ENCODE results near the gene QRICH1. TPM values are rescaled to one million over a fixed set of nuclear protein-coding genes. Genes with fewer than 3 reads are reported as not detected.

The QRICH1 gene
- total RNA-seq, 2 experiments from 2014 or later, result 111 to 132 TPM

- no peak for TF ChIP-seq CTCF (conservative IDR thresholded peaks at IDR 0.05; ENCODE audit: low read length)
- no peak for TF ChIP-seq EZH2phosphoT487 (IDR thresholded peaks at IDR 0.05; ENCODE audit: borderline replicate concordance, low read depth, low read length)
- intact Hi-C loops (cut with micrococcal nuclease; ENCODE audit: unreplicated experiment), result no loop called here
- BruUV-seq (replicated peaks), result no TSS peak
Measured at GRCh38 chr3:49133226-49133951, 39.5 kb upstream of the QRICH1 start.

GRCh38 chr3:49132437-49133225 is 38.8 kb upstream of the QRICH1 start, which contains the start of gene LAMB2:
TSS of gene LAMB2 (minus strand) at chr3:49133050. CDS start at chr3:49132867, 183 bp downstream.
- no peak for DNase-seq (ENCODE audit: low spot score)
- CTCF ChIA-PET (ENCODE audit: unreplicated experiment), result no interaction called here

More at GRCh38 chr3:49133226-49133951, 39.5 kb upstream of the QRICH1 start:
- ChIA-PET CTCF (ENCODE audit: unreplicated experiment) (no interaction called here), POLR2A (interaction anchor here (0.5 kb wide), 1 partner anchor 1612 kb away, joined by 3 read pairs; no protein-coding TSS in a partner anchor)
- no peaks in the 10 kb centered on the region for H4K20me1 ChIP-seq (ENCODE audit: insufficient read depth, low read length)
- H3K9me2 ChIP-seq (ENCODE audit: insufficient read depth, low read length), result no peaks in the 10 kb centered on the region
- H3K4me2 ChIP-seq (ENCODE audit: low read length), result no peak overlapping the region
- no peak overlapping the region for H2AFZ ChIP-seq (ENCODE audit: low read length)
- peaks cover 9% of the 10 kb centered on the region for H3K4me1 ChIP-seq (ENCODE audit: insufficient read depth, low read length, poor library complexity, severe bottlenecking)
- no peaks in the 10 kb centered on the region for H3K36me3 ChIP-seq (ENCODE audit: insufficient read depth, low read length)
- H3K27ac ChIP-seq (ENCODE audit: low read depth, low read length, poor library complexity, severe bottlenecking), result no peak overlapping the region
- no peak overlapping the region for H3K4me3 ChIP-seq (ENCODE audit: low read depth, low read length, poor library complexity, severe bottlenecking)
- H3K9me3 ChIP-seq (ENCODE audit: low read length), result no peaks in the 10 kb centered on the region
- no peak for DNase-seq (ENCODE audit: low spot score)
- H3K79me2 ChIP-seq (ENCODE audit: insufficient read depth, low read depth, low read length), result no peaks in the 10 kb centered on the region

More at GRCh38 chr3:49132437-49133225, 38.8 kb upstream of the QRICH1 start, which contains the start of gene LAMB2:
- TF ChIP-seq CTCF (conservative IDR thresholded peaks at IDR 0.05; ENCODE audit: low read length) (no peak), EZH2phosphoT487 (IDR thresholded peaks at IDR 0.05; ENCODE audit: borderline replicate concordance, low read depth, low read length) (no peak)
- POLR2A ChIA-PET, result interaction anchor here (0.5 kb wide), 1 partner anchor 1613 kb away, joined by 3 read pairs; no protein-coding TSS in a partner anchor
- no peaks in the 10 kb centered on the region for H3K79me2 ChIP-seq (ENCODE audit: insufficient read depth, low read depth, low read length)
- no peaks in the 10 kb centered on the region for H3K36me3 ChIP-seq (ENCODE audit: insufficient read depth, low read length)
- no peaks in the 10 kb centered on the region for H4K20me1 ChIP-seq (ENCODE audit: insufficient read depth, low read length)
- H3K9me3 ChIP-seq (ENCODE audit: low read length), result no peaks in the 10 kb centered on the region
- BruUV-seq (replicated peaks), result no TSS peak
- no peak within 1 kb of the TSS for H2AFZ ChIP-seq (ENCODE audit: low read length)
- no peak within 1 kb of the TSS for H3K4me2 ChIP-seq (ENCODE audit: low read length)
- no peak within 1 kb of the TSS for H3K4me3 ChIP-seq (ENCODE audit: low read depth, low read length, poor library complexity, severe bottlenecking)
- no peaks in the 10 kb centered on the region for H3K9me2 ChIP-seq (ENCODE audit: insufficient read depth, low read length)
- H3K27ac ChIP-seq (ENCODE audit: low read depth, low read length, poor library complexity, severe bottlenecking), result no peak within 1 kb of the TSS
- peaks cover 9% of the 10 kb centered on the region for H3K4me1 ChIP-seq (ENCODE audit: insufficient read depth, low read length, poor library complexity, severe bottlenecking)
- intact Hi-C loops (cut with micrococcal nuclease; ENCODE audit: unreplicated experiment), result no loop called here
